NB4 (cell line): Measurements from ENCODE around the gene ZNF687.

Experiments
- MYC ChIP-seq: IDR thresholded peaks from 2 replicates; pipeline ENCODE4 v1.6.1; 2011; ENCODE audit warnings: low read depth, low read length
- POLR2A ChIP-seq: IDR thresholded peaks from 2 replicates; pipeline ENCODE4 v1.6.1; 2011; ENCODE audit warnings: mild to moderate bottlenecking; ENCODE audit not compliant: insufficient read length; ENCODE audit errors: extremely low read depth
- TF ChIP-seq, protein P1 (sequence below): IDR thresholded peaks from one replicate; pipeline ENCODE4 v1.5.1; 2012; ENCODE audit warnings: low read depth, low read length

GRCh38 chr1:151292207-151293030 lies 10.3 kb downstream of the ZNF687 start:
- no peak for TF ChIP-seq POLR2A
- TF ChIP-seq, protein P1, sequence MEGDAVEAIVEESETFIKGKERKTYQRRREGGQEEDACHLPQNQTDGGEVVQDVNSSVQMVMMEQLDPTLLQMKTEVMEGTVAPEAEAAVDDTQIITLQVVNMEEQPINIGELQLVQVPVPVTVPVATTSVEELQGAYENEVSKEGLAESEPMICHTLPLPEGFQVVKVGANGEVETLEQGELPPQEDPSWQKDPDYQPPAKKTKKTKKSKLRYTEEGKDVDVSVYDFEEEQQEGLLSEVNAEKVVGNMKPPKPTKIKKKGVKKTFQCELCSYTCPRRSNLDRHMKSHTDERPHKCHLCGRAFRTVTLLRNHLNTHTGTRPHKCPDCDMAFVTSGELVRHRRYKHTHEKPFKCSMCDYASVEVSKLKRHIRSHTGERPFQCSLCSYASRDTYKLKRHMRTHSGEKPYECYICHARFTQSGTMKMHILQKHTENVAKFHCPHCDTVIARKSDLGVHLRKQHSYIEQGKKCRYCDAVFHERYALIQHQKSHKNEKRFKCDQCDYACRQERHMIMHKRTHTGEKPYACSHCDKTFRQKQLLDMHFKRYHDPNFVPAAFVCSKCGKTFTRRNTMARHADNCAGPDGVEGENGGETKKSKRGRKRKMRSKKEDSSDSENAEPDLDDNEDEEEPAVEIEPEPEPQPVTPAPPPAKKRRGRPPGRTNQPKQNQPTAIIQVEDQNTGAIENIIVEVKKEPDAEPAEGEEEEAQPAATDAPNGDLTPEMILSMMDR, result no peak
- no peak for TF ChIP-seq MYC
